HG02870 (cell line): ENCODE results near the gene NTRK3.

Source experiments
- ATAC-seq: cut with Tn5 transposase; IDR thresholded peaks from one replicate; pipeline ENCODE4 v1.9.1; 2021; ENCODE audit warnings: mild to moderate bottlenecking, moderate library complexity; ENCODE audit not compliant: unreplicated experiment

The NTRK3 gene

DNA sequence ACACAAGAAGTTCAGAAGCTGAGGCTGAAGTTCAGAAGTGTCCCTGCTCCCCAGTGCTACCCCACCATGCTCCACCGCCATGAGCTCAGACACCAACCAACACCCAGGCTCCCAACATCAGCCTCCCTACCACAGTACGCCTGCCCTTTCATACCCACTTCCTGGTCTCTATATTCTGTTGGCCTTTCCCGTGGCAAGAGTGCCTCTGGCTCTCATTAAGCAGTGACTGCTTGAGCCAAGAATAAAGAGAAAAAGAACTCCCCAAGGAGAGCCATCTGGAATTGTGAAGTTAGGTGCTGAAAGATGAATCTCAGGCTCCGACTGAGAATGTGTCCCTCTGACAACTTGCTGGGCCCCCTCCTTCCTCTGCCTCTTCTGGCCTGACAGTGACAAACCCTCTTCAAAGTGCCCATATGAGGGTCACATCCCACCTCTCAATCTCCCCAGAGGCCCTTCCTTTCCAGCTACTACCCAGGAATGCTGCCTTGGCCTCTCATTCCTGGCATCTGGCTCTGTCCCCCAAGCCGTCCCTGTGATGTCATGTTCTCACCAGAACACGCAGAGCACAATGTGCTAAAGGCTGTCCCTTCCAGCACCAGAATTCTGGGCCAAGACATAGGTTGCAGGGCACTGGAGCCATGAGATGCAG lies 306.8 kb downstream of the NTRK3 start:
- ATAC-seq = no peak

DNA sequence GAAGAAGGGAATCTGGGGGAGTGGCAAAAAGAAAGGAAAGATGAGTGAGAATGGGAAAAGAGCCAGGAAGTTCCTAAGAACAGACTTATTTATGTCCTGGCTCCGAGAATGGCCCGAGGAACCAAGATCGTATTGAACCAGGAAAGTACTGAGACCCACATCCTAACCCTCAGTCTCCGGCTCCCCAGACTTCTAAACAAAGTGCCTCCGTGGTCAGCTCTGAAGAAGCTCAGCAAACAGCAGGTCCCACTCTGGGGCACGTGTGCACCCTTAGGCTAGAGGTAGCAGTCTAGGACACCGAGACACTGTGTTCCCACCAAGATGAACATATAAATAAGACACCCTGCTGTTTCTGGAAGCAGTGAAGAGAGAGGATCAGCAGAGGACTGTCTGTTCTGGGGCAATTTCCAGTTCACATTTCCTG lies 307.4 kb downstream of the NTRK3 start:
- ATAC-seq = no peak

DNA sequence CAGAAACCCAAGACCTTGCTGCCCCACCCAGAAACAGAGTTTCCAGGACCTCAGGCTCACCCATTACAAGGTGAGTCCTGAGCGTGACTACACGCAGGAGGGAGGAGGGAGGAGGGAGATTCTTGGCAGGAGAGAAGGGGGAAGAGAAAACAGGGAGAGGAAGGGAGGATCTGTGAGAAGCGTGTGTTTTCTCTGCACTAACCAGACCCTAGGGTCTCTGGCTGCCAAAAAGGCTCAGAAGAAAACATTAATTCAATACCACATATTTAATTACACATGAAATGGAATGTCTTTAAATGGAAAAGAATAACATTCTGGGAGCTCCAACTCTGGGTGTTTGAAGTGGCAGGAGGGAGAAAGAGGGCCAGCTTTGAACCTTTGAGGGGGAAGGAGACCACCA lies 309.0 kb downstream of the NTRK3 start:
- ATAC-seq = no peak

DNA sequence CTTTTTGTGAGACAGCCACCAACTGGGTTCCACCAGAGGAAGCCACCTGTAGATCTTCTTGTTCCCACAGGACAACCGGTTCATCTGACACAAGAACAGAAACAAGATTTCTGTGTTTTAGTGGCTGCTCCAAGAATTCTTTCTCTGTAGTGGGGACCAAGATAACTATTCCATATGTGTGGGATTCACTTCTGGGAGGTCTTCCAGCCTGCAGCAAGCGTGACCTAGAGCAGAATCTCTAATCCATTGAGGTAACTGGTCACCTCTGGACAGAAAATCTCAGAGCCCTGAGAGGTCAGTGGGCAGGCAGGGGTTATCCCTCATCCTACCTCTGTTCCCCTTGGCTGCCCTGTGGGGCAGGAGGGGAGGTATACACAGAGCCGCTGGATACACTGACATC lies 311.3 kb downstream of the NTRK3 start:
- ATAC-seq = no peak

DNA sequence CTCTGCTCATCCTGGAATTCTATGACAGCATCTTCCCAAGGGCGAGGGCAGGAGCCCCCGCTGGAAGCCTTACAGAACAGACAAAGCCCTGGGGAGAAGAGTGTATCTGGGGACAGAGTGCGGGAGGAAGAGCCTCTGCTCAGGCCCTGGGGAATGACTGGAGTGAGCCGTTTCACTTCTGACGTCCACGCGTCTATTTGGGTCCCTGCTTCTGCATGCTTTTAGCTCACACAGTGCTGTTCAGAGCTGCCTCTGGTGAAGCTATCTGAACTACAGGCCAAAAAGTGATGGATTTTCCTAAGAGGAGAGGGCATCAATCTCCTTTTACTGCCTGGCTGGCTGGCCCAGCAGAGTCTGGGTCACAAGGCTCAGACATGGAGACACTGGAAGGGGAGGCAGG lies 311.8 kb downstream of the NTRK3 start:
- ATAC-seq = no peak

DNA sequence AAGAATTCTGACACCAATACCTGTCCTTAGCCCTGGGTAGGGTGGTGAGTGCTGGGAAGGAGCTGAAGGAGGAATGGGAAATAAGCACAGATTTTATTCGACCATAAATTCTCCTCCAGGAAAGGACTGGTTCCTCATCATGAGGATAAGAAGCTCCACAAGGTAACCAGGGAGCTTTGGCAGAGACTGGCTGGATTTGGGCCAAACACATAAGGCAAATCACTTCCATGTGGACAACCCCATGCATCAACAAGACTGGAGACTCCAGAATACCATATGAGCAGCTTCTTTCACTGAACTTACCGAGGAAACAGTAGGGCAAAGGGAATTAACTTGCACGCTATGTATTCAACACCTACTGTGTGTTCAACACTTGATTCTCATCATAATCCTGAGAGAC lies 312.5 kb downstream of the NTRK3 start:
- ATAC-seq = no peak

DNA sequence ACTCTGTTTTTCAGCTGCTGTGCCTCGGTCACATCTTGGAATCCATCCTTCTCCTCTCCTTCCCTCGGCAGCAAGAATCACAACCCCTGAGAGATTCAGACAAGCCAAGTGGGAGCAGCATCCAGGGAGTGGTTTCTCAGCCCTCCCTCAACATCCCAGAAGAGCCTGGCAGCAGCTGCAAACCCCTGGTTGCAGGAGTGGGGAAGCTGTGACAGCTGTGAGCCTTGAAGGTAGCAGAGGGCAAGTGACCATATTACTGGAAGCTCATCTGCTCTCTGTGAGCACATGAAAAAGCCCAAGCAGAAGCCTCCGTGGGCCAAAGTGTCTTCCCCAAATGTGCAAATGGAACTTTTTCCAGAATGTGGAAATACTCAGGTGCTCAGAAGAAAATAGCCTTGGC lies 312.9 kb downstream of the NTRK3 start:
- no peak for ATAC-seq

DNA sequence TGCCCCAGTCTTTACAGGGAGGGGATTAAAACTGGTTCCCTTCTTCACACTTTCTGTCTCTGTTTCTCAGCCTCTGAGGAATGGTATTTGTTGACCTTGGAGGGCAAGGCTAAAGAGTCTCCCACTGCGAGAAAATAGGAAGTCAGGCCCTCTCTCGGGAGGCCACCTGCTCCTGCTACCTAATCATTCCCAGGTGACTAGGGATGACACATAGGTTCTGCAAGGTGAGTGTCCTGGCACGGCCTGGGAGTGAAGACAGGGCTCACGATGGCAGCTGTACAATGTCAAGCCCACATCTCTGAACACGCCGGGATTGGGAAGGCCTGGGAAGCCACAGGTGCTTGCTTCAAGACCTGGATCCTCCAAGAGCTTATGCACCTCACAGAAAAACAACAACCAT lies 314.2 kb downstream of the NTRK3 start:
- no peak for ATAC-seq

DNA sequence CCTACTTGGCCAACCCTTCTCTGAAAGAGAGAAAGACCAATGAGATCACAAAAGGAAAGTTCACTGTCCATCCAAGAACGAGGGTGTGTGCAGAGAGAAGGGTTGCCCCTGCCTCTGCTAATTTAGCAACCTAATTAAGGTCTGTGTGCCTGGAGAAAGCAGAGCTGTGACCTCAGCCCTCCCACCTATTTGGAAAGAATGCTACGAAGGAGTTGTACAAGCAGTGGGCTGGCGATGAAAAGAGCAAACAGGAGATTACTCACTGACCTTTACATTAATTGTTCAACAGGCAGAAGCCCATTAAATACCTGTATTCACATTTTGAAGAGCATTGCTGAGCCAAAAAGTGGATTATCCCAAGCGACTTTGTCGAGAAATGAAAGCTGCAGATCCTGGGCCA lies 314.9 kb downstream of the NTRK3 start:
- no peak for ATAC-seq

DNA sequence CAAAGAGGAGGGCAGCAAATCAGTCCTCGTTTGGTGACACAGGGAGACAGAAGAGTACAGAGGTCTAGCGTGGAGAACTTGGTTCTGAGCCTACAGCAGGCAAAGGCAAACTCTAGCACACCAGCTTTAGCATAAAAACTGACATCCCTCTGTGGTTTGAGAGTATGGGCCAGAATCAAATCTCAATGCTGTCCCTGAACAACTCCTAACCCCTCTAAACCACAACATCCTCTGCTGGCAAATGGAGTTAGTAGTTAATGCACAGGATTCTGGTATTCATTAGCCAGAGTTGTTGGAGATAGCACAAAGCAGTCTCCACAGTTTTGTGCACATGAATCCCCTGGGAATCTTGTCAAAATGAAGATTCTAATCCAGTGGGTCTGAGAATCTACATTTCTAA lies 315.8 kb downstream of the NTRK3 start:
- no peak for ATAC-seq

DNA sequence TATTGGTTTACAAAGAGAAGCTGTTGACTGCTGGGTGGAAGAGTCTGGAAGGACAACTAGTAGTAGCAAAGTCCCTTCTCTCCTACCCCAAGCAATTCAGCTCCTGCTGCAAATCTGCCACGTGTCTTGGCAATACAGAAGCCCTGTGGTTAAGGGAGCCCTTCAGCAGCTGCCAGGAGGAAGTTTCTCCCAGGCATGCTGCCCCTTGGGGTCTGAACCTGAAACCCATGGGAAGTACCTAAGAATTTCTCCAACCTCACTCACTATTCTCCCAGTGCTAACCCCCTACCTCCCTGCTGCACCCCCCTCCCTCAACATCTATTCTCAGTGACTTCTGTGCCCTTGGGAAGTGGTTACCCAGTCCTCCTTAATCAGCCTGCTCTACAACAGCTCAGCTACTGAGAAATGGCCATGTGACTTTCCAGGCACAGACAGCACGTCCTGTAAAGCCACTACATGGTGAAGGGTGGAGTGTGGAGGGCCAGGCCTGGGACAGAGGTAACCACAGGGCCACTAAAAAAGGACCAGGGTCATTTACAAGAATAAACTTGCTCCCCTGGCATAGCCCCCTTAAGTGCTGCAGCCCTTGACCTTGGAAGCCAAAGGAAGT lies 316.6 kb downstream of the NTRK3 start:
- no peak for ATAC-seq

DNA sequence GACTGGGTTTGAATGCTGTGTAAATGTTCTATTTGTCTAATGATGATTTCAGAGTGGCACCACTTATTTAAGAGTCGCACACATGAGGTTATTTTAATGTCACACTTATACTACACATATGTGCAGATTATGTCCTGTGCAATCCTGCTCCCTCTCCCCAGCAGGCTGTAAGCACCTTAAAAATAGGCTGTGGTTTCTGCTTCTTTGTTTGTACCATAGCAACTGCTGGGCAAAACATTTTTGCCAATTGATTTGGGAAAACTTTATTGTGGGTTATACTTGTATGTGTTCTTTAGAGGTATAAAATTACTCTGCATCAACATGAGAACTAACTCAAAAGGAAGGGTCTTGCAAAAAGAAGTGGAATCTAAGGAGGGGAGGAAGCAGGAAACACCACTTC lies 318.5 kb downstream of the NTRK3 start:
- ATAC-seq = no peak

DNA sequence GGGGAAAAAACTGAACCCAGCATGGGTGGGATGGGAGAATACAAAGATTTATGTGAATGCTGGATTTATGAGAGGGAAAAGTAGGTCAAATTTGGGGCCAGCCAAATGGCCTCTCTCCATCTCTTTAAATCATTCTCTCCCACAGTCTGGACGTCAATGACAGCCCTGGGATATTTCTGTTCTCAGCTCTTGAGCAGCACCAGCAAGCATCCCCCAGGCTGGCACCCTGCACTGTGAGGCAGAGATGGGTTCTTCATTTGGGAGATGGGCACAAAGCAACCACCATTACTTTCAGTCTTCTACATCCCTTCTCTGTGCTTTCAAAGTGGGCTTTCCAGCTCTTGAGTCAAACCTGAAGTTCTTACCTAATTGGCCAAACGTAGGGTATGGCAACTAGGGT lies 321.0 kb downstream of the NTRK3 start:
- no peak for ATAC-seq

DNA sequence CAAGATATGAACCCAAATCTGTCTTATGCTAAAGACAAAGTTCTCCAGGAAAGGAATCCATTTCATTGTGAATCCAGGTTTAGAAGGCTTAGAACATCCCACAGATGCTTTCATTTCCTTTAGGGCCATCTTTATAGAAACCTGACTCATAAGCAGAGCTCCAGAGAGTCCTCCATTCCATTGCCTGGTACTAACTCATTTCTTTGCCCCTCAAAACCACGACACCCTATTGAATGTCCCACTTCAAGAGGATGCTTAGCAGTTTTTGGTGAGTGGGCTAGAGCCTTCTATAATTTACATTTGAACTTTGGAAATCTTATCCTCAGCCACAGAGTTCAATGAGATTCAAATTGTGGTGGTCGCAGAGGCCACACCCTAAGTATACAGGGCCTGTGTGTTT lies 325.0 kb downstream of the NTRK3 start:
- no peak for ATAC-seq

DNA sequence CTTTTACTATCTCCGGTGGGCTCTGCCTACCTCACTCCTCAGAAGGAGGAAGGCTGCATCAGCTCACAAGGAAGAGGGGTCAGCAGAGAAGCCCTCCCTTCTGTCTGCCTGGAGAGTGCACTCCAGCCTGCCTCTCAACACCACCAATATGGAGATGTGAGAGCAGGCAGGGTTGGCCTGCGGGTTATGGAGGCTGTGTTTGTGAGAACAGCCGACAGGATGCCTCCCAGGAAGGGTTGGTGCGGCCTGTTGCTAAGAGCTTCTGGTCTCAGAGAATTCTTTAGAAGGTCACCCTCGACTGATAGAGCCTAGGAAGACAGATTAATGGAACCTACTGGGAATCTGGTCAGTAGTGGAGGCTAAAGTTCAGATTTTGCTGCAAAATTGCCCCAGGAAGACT lies 326.1 kb downstream of the NTRK3 start:
- ATAC-seq = no peak

DNA sequence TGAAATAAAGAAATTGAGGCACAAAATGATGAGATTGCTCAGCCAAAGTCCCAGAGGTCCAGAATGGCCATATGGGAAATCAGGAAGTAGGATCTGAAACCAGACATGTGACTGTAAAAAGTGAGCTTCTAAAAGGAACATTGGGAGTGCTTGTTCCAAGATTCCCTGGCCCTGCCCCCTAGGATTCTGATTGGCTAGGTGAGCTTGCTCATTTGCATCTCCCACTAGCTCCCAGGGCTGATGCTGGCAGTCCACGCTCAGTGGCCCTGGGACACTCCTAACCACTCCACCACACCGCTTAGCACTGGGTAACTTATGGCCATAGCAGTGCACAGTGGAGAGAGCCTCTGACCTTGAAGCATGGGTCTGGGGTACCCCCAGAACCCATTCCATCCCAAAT lies 326.7 kb downstream of the NTRK3 start:
- no peak for ATAC-seq

DNA sequence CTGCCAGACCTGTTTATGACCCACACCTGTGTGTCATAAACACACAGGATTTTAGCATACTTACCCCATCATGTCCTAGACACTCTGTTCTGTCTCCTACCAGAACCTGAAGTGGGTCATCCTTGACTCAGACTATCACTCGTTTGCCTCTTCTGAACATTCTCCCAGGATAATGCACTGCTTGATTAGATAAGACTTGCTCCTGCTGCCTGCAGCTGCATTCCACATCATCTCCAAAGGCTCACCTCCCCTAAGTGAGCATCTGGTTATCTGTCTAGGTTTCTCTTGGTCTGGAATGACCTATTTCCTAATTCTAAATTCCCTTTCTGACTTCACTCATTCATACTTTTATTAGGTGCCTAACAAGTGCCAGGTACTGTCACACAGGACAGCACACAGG lies 332.1 kb downstream of the NTRK3 start:
- no peak for ATAC-seq

DNA sequence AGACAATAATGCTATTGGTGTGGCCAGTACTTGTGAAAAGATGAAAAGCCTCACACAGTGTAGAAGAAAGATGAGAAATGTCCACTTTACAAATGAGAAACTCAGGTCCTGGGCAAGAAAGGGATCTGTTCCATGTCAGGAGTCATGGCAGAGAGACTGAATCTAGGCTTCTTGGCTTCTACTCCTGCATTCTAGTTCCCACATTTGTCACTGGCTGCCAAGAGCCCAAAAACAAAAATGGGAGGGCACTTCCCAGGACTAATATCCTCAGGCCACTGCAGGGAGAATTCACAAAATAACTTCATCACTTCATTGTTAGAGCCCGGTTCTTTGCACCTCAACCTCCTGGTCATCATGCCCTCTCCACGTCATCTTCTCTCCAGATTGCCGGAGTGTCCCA lies 337.5 kb downstream of the NTRK3 start:
- no peak for ATAC-seq

DNA sequence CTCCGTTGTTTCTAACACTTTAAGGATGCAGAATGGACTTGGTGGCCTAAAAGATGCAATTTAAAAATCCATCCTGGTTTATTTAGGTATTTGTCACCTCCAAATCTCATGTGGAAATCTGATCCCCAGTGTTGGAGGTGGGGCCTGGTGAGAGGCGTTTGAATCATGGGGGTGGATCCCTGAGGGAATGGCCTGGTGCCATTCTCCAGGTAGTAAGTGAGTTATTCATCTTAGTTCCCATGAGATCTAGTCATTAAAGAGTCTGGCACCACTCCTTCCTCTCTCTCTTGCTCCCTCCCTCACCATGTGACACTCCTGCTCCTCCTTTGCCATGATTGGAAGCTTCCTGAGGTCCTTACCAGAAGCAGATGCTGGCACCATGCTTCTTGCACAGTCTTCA lies 339.1 kb downstream of the NTRK3 start:
- no peak for ATAC-seq

DNA sequence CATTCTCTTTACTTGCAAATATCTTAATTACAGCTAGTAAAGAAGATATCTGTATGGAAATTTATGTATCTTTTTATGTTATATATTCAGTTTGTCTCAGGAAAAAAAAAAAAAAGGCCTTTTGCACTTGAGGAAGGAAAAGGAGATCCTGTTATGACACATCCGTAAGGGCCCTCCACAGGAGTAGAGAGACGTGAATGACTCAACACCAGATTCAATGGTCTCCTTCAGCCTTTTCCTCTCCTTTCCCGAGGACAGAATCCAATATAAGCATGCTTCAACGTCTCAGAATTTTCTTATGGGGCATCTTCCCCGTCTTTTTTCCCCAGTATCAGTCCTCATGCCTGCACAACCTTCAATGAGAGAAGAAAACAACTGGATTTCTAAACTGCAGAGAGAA lies 340.3 kb downstream of the NTRK3 start:
- ATAC-seq = no peak

DNA sequence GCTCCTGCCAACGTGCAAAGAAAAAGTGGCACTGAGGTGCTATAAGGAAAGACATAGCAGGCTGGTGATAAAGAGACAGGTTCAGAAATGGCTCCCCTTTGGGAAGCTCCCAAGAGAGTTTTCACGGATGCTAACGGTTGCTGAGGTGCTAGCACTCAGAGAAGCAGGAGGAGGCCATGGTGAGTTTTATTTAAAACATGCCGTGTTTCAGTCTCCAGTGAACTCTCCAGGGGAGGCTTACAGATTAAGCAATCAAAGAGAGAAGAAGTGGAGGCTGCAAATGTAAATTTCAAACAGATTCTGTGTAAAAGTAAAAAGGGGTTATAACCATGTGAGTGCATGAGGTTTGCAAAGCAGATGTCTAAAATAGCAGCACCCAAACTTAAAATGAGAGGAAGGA lies 346.2 kb downstream of the NTRK3 start:
- ATAC-seq = no peak

DNA sequence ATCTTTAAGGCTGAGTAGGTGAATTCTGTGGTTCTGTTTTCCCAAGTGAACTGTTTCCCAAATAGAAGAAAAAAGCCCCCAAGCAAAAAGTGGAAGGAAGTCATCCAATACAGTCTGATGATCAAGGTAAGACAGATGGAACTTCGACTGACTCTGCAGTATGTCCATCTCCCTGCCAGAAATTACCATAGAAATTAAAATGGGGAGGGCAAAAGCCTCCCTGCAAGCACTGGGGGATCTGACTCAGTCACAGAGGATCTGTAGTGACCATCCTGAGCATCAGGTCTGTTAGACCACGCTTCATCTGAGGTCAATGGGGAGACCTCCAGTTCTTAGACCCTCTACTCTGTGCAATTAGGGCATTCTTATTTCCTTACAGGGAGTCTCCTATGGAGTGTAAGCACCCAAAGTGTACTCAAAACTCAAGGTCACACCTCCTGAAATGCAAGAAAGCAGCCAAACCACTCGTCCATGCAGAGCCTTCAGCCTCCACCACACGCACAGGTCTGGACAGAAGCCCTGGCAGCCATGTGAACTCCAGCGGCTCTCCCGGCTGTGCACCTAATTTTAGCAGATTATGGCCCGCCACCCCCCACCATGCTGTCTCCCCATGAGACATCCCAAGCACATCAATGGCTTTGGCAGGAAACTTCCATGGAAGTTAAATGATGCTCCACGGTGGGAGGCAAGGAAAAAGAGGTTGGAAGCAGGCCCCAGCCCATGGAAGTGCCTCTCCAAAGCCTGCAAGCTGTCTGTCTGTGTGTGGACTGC lies 348.7 kb downstream of the NTRK3 start:
- ATAC-seq = no peak
